Measurements from ENCODE around the gene IFNG. TPM values are rescaled to one million over a fixed set of nuclear protein-coding genes. Genes with fewer than 3 reads are reported as not detected.

IFNG gene
- total RNA-seq, 2 experiments from 2014 or later = 2.8 to 3.4 TPM

- ChIA-PET CTCF (interaction anchor here (1.8 kb wide), 1 partner anchor 10 kb away, joined by 5 read pairs; no protein-coding TSS in a partner anchor), POLR2A (no interaction called here)
- Mint-ChIP-seq H3K4me3 (no peak overlapping the region), H3K27ac (no peak overlapping the region), H3K9me3 (no peaks in the 10 kb centered on the region), H3K36me3 (ENCODE audit: low read depth) (no peaks in the 10 kb centered on the region), H3K27me3 (no peaks in the 10 kb centered on the region), H3K4me1 (no peaks in the 10 kb centered on the region)
- DNase-seq = no peak
These were observed 52.9 kb downstream of the IFNG start for GRCh38 chr12:68106660-68107059.

DNA sequence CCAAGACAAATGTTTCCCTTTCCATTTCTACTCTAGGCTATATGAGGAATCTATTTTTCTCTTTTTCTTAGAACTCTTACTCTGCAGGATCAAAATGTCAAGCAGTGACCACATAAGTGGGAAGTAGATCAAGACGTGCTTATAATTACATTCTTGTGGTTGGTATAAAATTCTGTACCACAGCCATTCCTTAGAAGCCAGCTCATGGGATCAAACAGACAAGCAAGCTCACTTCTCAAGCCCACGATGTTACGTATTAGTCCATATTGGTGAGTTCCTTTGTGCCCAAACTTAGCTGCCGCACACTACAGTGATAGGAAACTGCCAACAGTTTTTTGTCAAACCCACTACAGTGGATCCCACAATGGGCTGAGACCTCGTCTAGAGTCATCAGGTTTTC, 53.4 kb downstream of the IFNG start:
- no peaks in the 10 kb centered on the region for H3K9me3 Mint-ChIP-seq
- POLR2A ChIA-PET = no interaction called here
- no peak for DNase-seq
- H3K36me3 Mint-ChIP-seq (ENCODE audit: low read depth) = no peaks in the 10 kb centered on the region
- CTCF ChIA-PET = no interaction called here
- H3K4me3 Mint-ChIP-seq = no peak overlapping the region
- H3K4me1 Mint-ChIP-seq = no peaks in the 10 kb centered on the region
- H3K27ac Mint-ChIP-seq = no peak overlapping the region
- H3K27me3 Mint-ChIP-seq = no peaks in the 10 kb centered on the region

Other genes starting within 250 kb of the IFNG start
- not detected for gene IFNG-AS1, start 170.3 kb downstream of the IFNG start, total RNA-seq
- gene IL26, start 66.1 kb upstream of the IFNG start, total RNA-seq = under 1 TPM; 0.50 to 1.00 TPM
- under 1 TPM; 0.42 to 0.69 TPM for gene IL22, start 93.9 kb upstream of the IFNG start, total RNA-seq
- gene MDM1, start 172.6 kb upstream of the IFNG start, total RNA-seq = 10 to 100 TPM; 25.2 to 28.4 TPM

Data from activated CD4-positive, alpha-beta T cell treated with anti-CD3 and anti-CD28 coated beads, Interleukin-2, amount 10 ng/mL, durations not matched to agents 7 days and 5 days (primary cell).